T-helper 17 cell (primary cell): ENCODE results near the gene POLR1B. TPM values are rescaled to one million over a fixed set of nuclear protein-coding genes. Genes with fewer than 3 reads are reported as not detected.
"Not testable (repeated sequence)": the region's sequence is repeated elsewhere in the genome, so short reads cannot be mapped to it uniquely, and the experiment has no call there.

ENCODE experiments used
- ATAC-seq: fragments of 150-1000 bp; cut with Tn5 transposase; 2 replicates; pipeline ENCODE4 v1.10.0; 2021; ENCODE audit warnings: mild to moderate bottlenecking, moderate library complexity
- DNase-seq, 3 donors: peaks; one replicate each; pipeline versions ENCODE4 v3.0.0 to v3.0.0-alpha.2; 2020 to 2021
- H3K9me3 ChIP-seq: one replicate; pipeline ENCODE4 v1.7.0; 2013; ENCODE audit warnings: low read length, mild to moderate bottlenecking; ENCODE audit not compliant: control insufficient read depth, poor library complexity, severe bottlenecking
- H3K27ac Mint-ChIP-seq: one replicate; pipeline ENCODE4 v1.8.0; 2022; ENCODE audit warnings: mild to moderate bottlenecking, moderate library complexity, mixed read lengths
- H3K27me3 Mint-ChIP-seq: one replicate; pipeline ENCODE4 v1.8.0; 2022; ENCODE audit warnings: mixed read lengths
- H3K36me3 Mint-ChIP-seq: one replicate; pipeline ENCODE4 v1.8.0; 2022; ENCODE audit warnings: low read depth, mixed read lengths
- H3K4me1 Mint-ChIP-seq: one replicate; pipeline ENCODE4 v1.8.0; 2022; ENCODE audit warnings: mild to moderate bottlenecking, mixed read lengths
- H3K4me3 Mint-ChIP-seq: one replicate; pipeline ENCODE4 v1.8.0; 2022; ENCODE audit warnings: mild to moderate bottlenecking, moderate library complexity, mixed read lengths
- total RNA-seq, 4 donors: library from RNA in 2 of 4; stranded (reverse) in 2 of 4; gene quantifications; one replicate each; pipeline ENCODE4 v1.2.3 and lab custom pipeline; 2022 to 2026

Gene POLR1B
- total RNA-seq, 2 donors from 2014 or later: 15.2 to 23.5 TPM

GRCh38 chr2:112524276-112524675, 18.0 kb upstream of the POLR1B start:
- DNase-seq, H3K4me1 Mint-ChIP-seq, H3K4me3 Mint-ChIP-seq, ATAC-seq, H3K27me3 Mint-ChIP-seq, H3K27ac Mint-ChIP-seq, H3K9me3 ChIP-seq: not testable (repeated sequence)
- H3K36me3 Mint-ChIP-seq: peaks cover 23% of the 10 kb centered on the region

- H3K36me3 Mint-ChIP-seq: peaks cover 6% of the 10 kb centered on the region
Measured at GRCh38 chr2:112528541-112528940, 13.7 kb upstream of the POLR1B start.

GRCh38 chr2:112529757-112530156, 12.5 kb upstream of the POLR1B start:
- no peaks in the 10 kb centered on the region for H3K9me3 ChIP-seq
- H3K36me3 Mint-ChIP-seq: peaks cover 6% of the 10 kb centered on the region
- no peak overlapping the region for H3K4me3 Mint-ChIP-seq
- no peak for ATAC-seq
- H3K27ac Mint-ChIP-seq: no peak overlapping the region
- no peak for DNase-seq
- H3K27me3 Mint-ChIP-seq: no peaks in the 10 kb centered on the region
- peaks cover 4% of the 10 kb centered on the region for H3K4me1 Mint-ChIP-seq

More at GRCh38 chr2:112528541-112528940, 13.7 kb upstream of the POLR1B start:
- H3K27me3 Mint-ChIP-seq: no peaks in the 10 kb centered on the region
- H3K9me3 ChIP-seq: no peaks in the 10 kb centered on the region
- no peak overlapping the region for H3K27ac Mint-ChIP-seq
- ATAC-seq (no peak), DNase-seq (no peak)
- peaks cover 4% of the 10 kb centered on the region for H3K4me1 Mint-ChIP-seq
- no peak overlapping the region for H3K4me3 Mint-ChIP-seq

GRCh38 chr2:112530728-112531127, 11.5 kb upstream of the POLR1B start:
- no peak overlapping the region for H3K27ac Mint-ChIP-seq
- no peak overlapping the region for H3K4me3 Mint-ChIP-seq
- no peaks in the 10 kb centered on the region for H3K27me3 Mint-ChIP-seq
- peaks cover 6% of the 10 kb centered on the region for H3K36me3 Mint-ChIP-seq
- peaks cover 4% of the 10 kb centered on the region for H3K4me1 Mint-ChIP-seq
- DNase-seq (no peak), ATAC-seq (no peak)
- H3K9me3 ChIP-seq: no peaks in the 10 kb centered on the region

- H3K9me3 ChIP-seq: no peaks in the 10 kb centered on the region
- ATAC-seq (no peak), DNase-seq (no peak)
- no peaks in the 10 kb centered on the region for H3K27me3 Mint-ChIP-seq
- peaks cover 3% of the 10 kb centered on the region for H3K4me1 Mint-ChIP-seq
- peaks cover 3% of the 10 kb centered on the region for H3K36me3 Mint-ChIP-seq
- no peak overlapping the region for H3K27ac Mint-ChIP-seq
- H3K4me3 Mint-ChIP-seq: no peak overlapping the region
Measured at GRCh38 chr2:112534826-112535225, 7.4 kb upstream of the POLR1B start.

GRCh38 chr2:112536665-112537064, 5.6 kb upstream of the POLR1B start:
- not testable (repeated sequence) for H3K36me3 Mint-ChIP-seq, H3K27me3 Mint-ChIP-seq, ATAC-seq, DNase-seq, H3K27ac Mint-ChIP-seq, H3K4me3 Mint-ChIP-seq, H3K9me3 ChIP-seq
- peaks cover 11% of the 10 kb centered on the region for H3K4me1 Mint-ChIP-seq

- ATAC-seq: no peak
Measured at GRCh38 chr2:112539306-112539705, 3.0 kb upstream of the POLR1B start.

GRCh38 chr2:112540906-112541305, 1.4 kb upstream of the POLR1B start:
- ATAC-seq (no peak), DNase-seq (no peak)
- Mint-ChIP-seq H3K4me3 (no peak overlapping the region), H3K27me3 (no peaks in the 10 kb centered on the region), H3K36me3 (peaks cover 3% of the 10 kb centered on the region), H3K4me1 (peaks cover 11% of the 10 kb centered on the region), H3K27ac (no peak overlapping the region)
- no peaks in the 10 kb centered on the region for H3K9me3 ChIP-seq

More at GRCh38 chr2:112539306-112539705, 3.0 kb upstream of the POLR1B start:
- H3K27ac Mint-ChIP-seq: no peak overlapping the region
- H3K9me3 ChIP-seq: no peaks in the 10 kb centered on the region
- no peaks in the 10 kb centered on the region for H3K27me3 Mint-ChIP-seq
- peaks cover 11% of the 10 kb centered on the region for H3K4me1 Mint-ChIP-seq
- H3K36me3 Mint-ChIP-seq: peaks cover 3% of the 10 kb centered on the region
- DNase-seq: no peak
- H3K4me3 Mint-ChIP-seq: no peak overlapping the region

- ATAC-seq (peak; percentile 80), DNase-seq (peak in 2 of 3 donors; percentile 39 to 57)
- no peaks in the 10 kb centered on the region for H3K9me3 ChIP-seq
- no peaks in the 10 kb centered on the region for H3K27me3 Mint-ChIP-seq
- no peak overlapping the region for H3K27ac Mint-ChIP-seq
- H3K4me3 Mint-ChIP-seq: no peak overlapping the region
- H3K4me1 Mint-ChIP-seq: peaks cover 11% of the 10 kb centered on the region
- peaks cover 3% of the 10 kb centered on the region for H3K36me3 Mint-ChIP-seq
Measured at GRCh38 chr2:112541315-112542122, 746 bp upstream of the POLR1B start.

GRCh38 chr2:112542984-112543661, 858 bp downstream of the POLR1B start:
- H3K27ac Mint-ChIP-seq: no peak overlapping the region
- H3K9me3 ChIP-seq: no peaks in the 10 kb centered on the region
- DNase-seq: no peak
- no peak overlapping the region for H3K4me3 Mint-ChIP-seq
- no peaks in the 10 kb centered on the region for H3K27me3 Mint-ChIP-seq
- no peak for ATAC-seq
- H3K4me1 Mint-ChIP-seq: peaks cover 7% of the 10 kb centered on the region
- H3K36me3 Mint-ChIP-seq: peaks cover 6% of the 10 kb centered on the region

GRCh38 chr2:112547333-112547732, 5.1 kb downstream of the POLR1B start:
- Mint-ChIP-seq H3K27ac (no peak overlapping the region), H3K4me3 (no peak overlapping the region), H3K36me3 (peaks cover 7% of the 10 kb centered on the region), H3K4me1 (peaks cover 5% of the 10 kb centered on the region), H3K27me3 (no peaks in the 10 kb centered on the region)
- DNase-seq: no peak
- ATAC-seq: no peak
- H3K9me3 ChIP-seq: no peaks in the 10 kb centered on the region

- Mint-ChIP-seq H3K4me1 (peaks cover 5% of the 10 kb centered on the region), H3K27ac (no peak overlapping the region), H3K36me3 (peaks cover 7% of the 10 kb centered on the region), H3K27me3 (no peaks in the 10 kb centered on the region), H3K4me3 (no peak overlapping the region)
- DNase-seq: no peak
- H3K9me3 ChIP-seq: no peaks in the 10 kb centered on the region
- no peak for ATAC-seq
Measured at GRCh38 chr2:112548980-112549379, 6.7 kb downstream of the POLR1B start.

- Mint-ChIP-seq H3K36me3 (peaks cover 19% of the 10 kb centered on the region), H3K4me1 (no peaks in the 10 kb centered on the region), H3K27me3 (no peaks in the 10 kb centered on the region), H3K4me3 (no peak overlapping the region), H3K27ac (no peak overlapping the region)
- no peak for ATAC-seq
- no peaks in the 10 kb centered on the region for H3K9me3 ChIP-seq
- no peak for DNase-seq
Measured at GRCh38 chr2:112566104-112566503, 23.8 kb downstream of the POLR1B start.
